Gastrocnemius medialis (tissue), 4 donors: Measurements from ENCODE around the gene RSAD1.

Source experiments
- CTCF ChIP-seq, 5 experiments: fragments of 450-650 bp in 3 of 5; fragments of 200-600 bp in 2 of 5; sonication (generic) in 2 of 5; IDR thresholded peaks in 4 of 5; conservative IDR thresholded peaks in 1 of 5; 1 replicate in 4 of 5; 2 replicates in 1 of 5; pipeline ENCODE4 v1.5.1; 2016 to 2019; ENCODE audit warnings: antibody characterized with exemption in 5 of 5, mild to moderate bottlenecking in 3 of 5, moderate library complexity in 3 of 5
- POLR2A ChIP-seq, 2 donors: fragments of 450-650 bp; IDR thresholded peaks; one replicate each; pipeline ENCODE4 v1.6.1; 2017; ENCODE audit warnings: antibody characterized with exemption in 2 of 2, mild to moderate bottlenecking in 2 of 2, moderate library complexity in 2 of 2

DNA sequence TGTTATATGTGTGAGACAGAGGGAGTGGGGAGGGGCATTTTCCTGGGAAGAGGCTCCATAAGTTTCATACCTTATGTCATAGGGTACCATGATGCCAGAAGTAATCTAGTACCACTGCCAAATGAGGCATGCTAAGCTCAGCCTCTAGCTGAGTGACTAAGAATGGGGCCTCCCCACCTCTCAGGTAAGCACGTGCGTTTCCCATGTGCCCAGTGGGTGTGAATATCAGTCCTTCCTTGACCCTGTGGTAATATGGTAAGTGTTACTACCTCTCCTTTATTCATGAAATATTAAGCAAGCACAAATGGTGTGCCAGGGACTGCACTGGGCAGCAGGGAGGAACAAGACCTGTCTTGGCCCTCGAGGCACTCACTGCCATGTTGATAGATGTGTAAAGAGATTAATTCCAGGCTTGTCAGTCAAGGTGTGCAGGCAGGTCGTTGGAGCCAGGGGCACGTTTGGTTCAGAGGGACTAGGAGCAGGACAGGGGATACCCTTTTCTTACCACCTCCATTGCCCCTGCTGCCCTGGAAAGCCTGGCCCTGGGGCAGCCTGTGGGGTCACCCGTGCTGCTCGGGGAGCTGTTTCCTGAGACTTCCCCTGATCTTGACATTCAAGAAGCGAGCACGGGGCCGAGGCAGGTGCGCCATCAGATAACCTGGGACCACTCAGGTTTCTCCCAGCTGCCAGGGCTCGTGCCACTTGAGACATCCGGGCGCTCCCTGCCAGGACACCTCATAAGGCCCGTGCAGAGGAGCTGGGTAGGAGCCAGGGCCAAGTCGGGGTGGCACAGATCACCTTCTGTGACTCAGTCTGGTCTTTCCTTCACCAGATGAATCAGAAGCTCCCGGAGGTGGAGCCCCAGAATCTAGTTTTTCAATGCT, 8.8 kb downstream of the RSAD1 start:
- no peak for TF ChIP-seq CTCF (IDR thresholded peaks at IDR 0.05 in 4 of 5, conservative IDR thresholded peaks at IDR 0.05 in 1 of 5)
- TF ChIP-seq POLR2A (IDR thresholded peaks at IDR 0.05): no peak
